ENCODE measurements around the gene INPP5E. TPM values are rescaled to one million over a fixed set of nuclear protein-coding genes. Genes with fewer than 3 reads are reported as not detected.

Gene INPP5E
- total RNA-seq, 1 experiment from 2014 or later = 6.5 TPM

DNA sequence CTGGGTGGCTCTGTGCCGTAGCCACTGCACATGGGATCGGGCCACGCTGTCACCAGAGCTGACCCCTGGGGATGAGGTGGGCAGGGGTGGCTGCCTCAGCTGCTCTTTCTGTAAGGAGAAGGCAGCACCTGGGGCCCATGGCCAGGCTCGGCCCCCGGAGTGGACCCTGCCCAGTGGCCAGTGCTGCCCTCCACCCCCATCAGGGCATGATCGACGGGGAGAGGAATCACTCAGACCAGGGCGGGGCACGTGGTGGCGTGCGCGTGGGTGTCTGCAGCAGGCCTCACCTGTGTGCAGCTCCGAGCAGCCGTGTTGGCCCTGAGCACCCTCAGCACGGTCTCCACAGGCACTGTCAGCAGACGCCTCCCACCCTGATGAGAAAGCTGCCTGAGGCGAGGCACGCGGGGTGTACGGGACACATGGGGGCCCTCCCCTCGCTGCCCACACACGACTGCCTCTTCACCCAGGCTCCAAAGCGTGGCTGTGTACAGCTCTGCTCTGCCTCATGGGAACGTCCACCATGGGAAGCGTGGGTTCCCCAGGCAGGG lies 57.6 kb downstream of the INPP5E start:
- in situ Hi-C loops (cut with HindIII; ENCODE audit: low pct_unique_long_range_greater_than_20kb, low sequenced_read_pairs) = no loop called here
- no peak for DNase-seq (ENCODE audit: low read depth, low spot score)

DNA sequence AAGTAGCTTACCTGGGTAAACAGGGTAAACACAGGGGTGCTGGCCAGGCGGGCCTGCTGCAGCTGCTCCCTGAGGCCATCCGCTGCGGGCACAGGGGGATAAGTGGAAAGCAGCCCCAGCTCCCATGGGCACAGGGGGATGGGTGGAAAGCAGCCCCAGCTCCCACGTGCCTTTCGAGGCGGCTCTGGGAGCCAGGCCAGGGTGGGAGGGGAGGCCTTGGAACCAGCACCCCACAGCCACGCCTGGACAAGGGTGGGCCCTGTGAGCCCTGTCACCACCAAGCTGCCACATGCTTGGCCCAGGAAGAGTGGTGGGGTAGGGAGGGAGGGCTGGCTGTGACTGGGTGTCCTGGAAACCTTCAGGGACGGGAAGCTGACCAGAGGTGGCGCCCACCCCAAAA lies 58.3 kb downstream of the INPP5E start:
- in situ Hi-C loops (cut with HindIII; ENCODE audit: low pct_unique_long_range_greater_than_20kb, low sequenced_read_pairs) = no loop called here
- no peak for DNase-seq (ENCODE audit: low read depth, low spot score)

DNA sequence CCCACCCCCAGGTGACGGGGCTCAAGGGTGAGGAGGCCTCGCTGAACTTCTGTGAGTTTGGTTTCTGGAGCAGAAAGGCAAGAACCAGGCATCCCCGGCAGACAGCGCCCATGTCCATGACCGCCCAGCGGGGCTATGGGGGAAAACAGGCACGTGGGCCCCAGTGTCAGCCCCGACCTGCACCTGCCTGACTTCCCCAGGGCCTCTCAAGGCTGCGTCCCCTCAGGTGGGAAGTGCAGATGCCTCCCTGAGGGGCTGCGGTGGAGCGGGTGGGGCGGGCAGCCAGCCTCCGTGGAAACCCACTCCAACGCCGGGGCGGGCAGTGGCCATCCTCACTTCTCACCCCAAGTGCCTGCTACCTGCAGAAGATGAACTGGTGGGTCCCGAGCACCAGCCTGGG lies 59.3 kb downstream of the INPP5E start:
- DNase-seq (ENCODE audit: low read depth, low spot score) = no peak
- in situ Hi-C loops (cut with HindIII; ENCODE audit: low pct_unique_long_range_greater_than_20kb, low sequenced_read_pairs) = no loop called here

DNA sequence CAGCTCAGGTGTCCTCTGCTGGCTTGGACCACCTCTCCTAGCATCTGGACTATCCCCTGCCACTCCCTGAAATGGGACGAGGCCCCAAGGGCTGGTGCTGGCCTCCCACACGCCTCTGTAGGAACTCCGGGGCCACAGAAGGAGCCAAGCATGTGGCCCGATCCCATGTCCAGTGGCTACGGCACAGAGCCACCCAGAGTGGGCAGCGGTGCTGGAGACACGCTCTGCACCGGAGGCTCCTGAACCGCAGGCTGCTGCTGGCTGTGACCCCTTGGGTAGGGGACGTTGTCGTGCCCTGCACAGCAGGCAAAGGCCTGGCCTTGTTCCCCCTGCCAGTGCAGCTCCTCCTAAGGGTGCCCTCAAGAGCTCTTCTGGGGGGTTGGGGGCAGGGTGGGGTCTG lies 59.8 kb downstream of the INPP5E start:
- in situ Hi-C loops (cut with HindIII; ENCODE audit: low pct_unique_long_range_greater_than_20kb, low sequenced_read_pairs) = no loop called here
- DNase-seq (ENCODE audit: low read depth, low spot score) = no peak

DNA sequence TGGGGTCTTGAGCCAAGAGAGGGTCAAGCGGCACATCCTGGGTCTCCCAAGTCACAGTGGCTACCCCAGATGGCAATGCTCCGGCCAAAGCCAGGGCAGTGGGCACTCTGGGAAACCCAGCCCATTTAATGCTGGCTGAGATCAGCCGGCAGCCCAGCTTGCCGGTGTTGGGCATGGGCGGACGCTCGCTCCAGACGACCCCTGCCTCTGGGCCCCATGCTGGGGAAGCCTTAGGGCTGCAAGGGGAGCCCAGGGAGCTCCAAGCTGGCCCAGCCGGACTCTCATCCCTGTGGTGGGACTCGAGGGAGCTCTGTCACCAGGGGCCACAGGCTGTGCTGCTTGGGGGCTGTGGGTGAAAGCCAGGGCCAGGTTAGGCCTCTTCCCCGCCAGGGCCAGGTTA lies 60.2 kb downstream of the INPP5E start:
- no peak for DNase-seq (ENCODE audit: low read depth, low spot score)
- in situ Hi-C loops (cut with HindIII; ENCODE audit: low pct_unique_long_range_greater_than_20kb, low sequenced_read_pairs) = no loop called here

DNA sequence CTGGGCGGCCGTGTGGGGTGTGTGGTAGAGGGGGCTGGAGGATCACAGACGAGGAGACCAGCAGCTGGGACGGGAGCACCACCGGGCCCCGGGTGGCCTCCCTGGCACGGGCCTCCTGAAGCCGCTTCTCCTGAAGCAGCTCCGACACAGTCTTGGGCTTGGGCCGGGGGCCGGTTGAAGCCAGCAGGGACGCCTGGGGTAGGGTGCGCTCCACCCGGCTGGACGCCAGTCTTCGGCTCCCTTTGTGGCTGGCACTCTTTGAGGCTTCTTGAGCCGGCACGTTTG lies 60.7 kb downstream of the INPP5E start:
- DNase-seq (ENCODE audit: low read depth, low spot score) = no peak
- in situ Hi-C loops (cut with HindIII; ENCODE audit: low pct_unique_long_range_greater_than_20kb, low sequenced_read_pairs) = no loop called here

Other genes with a start within 250 kb of the INPP5E start
- not detected in 2 replicates for gene LHX3, start 234.7 kb downstream of the INPP5E start, total RNA-seq (2014; rRNA removed; shearing (Covaris generic))
- gene QSOX2, start 194.0 kb downstream of the INPP5E start, total RNA-seq (2014; rRNA removed; shearing (Covaris generic)) = 14.8 and 16.5 TPM in 2 replicates
- gene CCDC187, start 135.8 kb downstream of the INPP5E start, total RNA-seq (2014; rRNA removed; shearing (Covaris generic)) = not detected in 2 replicates
- 21.2 and 21.4 TPM in 2 replicates for gene GPSM1, start 112.3 kb downstream of the INPP5E start, total RNA-seq (2014; rRNA removed; shearing (Covaris generic))
- 19.4 and 35.1 TPM in 2 replicates for gene DNLZ, start 76.1 kb downstream of the INPP5E start, total RNA-seq (2014; rRNA removed; shearing (Covaris generic))
- gene CARD9, start 66.2 kb downstream of the INPP5E start, total RNA-seq (2014; rRNA removed; shearing (Covaris generic)) = 0.05 TPM in 1 of 2 replicates, not detected in the other
- 6.9 and 7.1 TPM in 2 replicates for gene SNAPC4, start 39.7 kb downstream of the INPP5E start, total RNA-seq (2014; rRNA removed; shearing (Covaris generic))
- gene ENTR1, start 29.2 kb downstream of the INPP5E start, total RNA-seq (2014; rRNA removed; shearing (Covaris generic)) = 71.1 and 72.5 TPM in 2 replicates
- gene PMPCA, start 29.2 kb downstream of the INPP5E start, total RNA-seq (2014; rRNA removed; shearing (Covaris generic)) = 50.6 and 52.4 TPM in 2 replicates
- 16.4 and 20.2 TPM in 2 replicates for gene SEC16A, start 43.2 kb upstream of the INPP5E start, total RNA-seq (2014; rRNA removed; shearing (Covaris generic))
- gene NOTCH1, start 106.2 kb upstream of the INPP5E start, total RNA-seq (2014; rRNA removed; shearing (Covaris generic)) = 3.0 and 3.2 TPM in 2 replicates
- 61.5 and 66.9 TPM in 2 replicates for gene EGFL7, start 223.1 kb upstream of the INPP5E start, total RNA-seq (2014; rRNA removed; shearing (Covaris generic))
- gene AGPAT2, start 247.6 kb upstream of the INPP5E start, total RNA-seq (2014; rRNA removed; shearing (Covaris generic)) = 52.3 and 54.1 TPM in 2 replicates